Hepatocyte (in vitro differentiated cells): ENCODE measurements around the gene NGEF. TPM values are rescaled to one million over a fixed set of nuclear protein-coding genes. Genes with fewer than 3 reads are reported as not detected.

ENCODE experiments used
- DNase-seq: peaks from one replicate; pipeline ENCODE4 v3.0.0-alpha.2; 2016; ENCODE audit warnings: low spot score
- H2AFZ ChIP-seq: fragments of 200-600 bp; sonication (generic); 2 replicates; pipeline ENCODE4 v1.6.0; 2016; ENCODE audit warnings: antibody characterized with exemption, mild to moderate bottlenecking
- H3K27ac ChIP-seq: fragments of 200-600 bp; sonication (generic); 2 replicates; pipeline ENCODE4 v1.5.1; 2016; ENCODE audit warnings: mild to moderate bottlenecking
- H3K27me3 ChIP-seq: fragments of 200-600 bp; sonication (generic); 2 replicates; pipeline ENCODE4 v1.6.1; 2016
- H3K36me3 ChIP-seq: fragments of 200-600 bp; sonication (generic); replicated peaks from 2 replicates; pipeline ENCODE4 v1.5.1; 2016; ENCODE audit warnings: low read depth; ENCODE audit not compliant: insufficient read depth
- H3K4me1 ChIP-seq: fragments of 200-600 bp; sonication (generic); 2 replicates; pipeline ENCODE4 v1.5.1; 2016; ENCODE audit warnings: mild to moderate bottlenecking, moderate library complexity; ENCODE audit not compliant: insufficient read depth
- H3K4me2 ChIP-seq: fragments of 200-600 bp; sonication (generic); 2 replicates; pipeline ENCODE4 v1.6.0; 2016
- H3K4me3 ChIP-seq: fragments of 200-600 bp; sonication (generic); 2 replicates; pipeline ENCODE4 v1.5.1; 2016; ENCODE audit warnings: mild to moderate bottlenecking
- H3K79me2 ChIP-seq: fragments of 200-600 bp; sonication (generic); 2 replicates; pipeline ENCODE4 v1.6.0; 2017; ENCODE audit warnings: mild to moderate bottlenecking
- H3K9me2 ChIP-seq: fragments of 200-600 bp; sonication (generic); replicated peaks from 2 replicates; pipeline ENCODE4 v1.6.0; 2017; ENCODE audit warnings: mild to moderate bottlenecking; ENCODE audit not compliant: insufficient read depth
- H3K9me3 ChIP-seq: fragments of 200-600 bp; sonication (generic); 2 replicates; pipeline ENCODE4 v1.5.1; 2016; ENCODE audit warnings: low read depth, mild to moderate bottlenecking
- H4K20me1 ChIP-seq: fragments of 200-600 bp; sonication (generic); 2 replicates; pipeline ENCODE4 v1.6.0; 2016; ENCODE audit warnings: mild to moderate bottlenecking; ENCODE audit not compliant: insufficient read depth, poor library complexity, severe bottlenecking
- CTCF ChIP-seq: fragments of 200-600 bp; sonication (generic); IDR thresholded peaks from 2 replicates; pipeline ENCODE4 v1.5.1; 2016; ENCODE audit warnings: antibody characterized with exemption, mild to moderate bottlenecking; ENCODE audit not compliant: poor library complexity
- EZH2 ChIP-seq: fragments of 200-600 bp; sonication (generic); IDR thresholded peaks from 2 replicates; pipeline ENCODE4 v1.6.1; 2016; ENCODE audit warnings: antibody characterized with exemption, mild to moderate bottlenecking, borderline replicate concordance
- EZH2phosphoT487 ChIP-seq: fragments of 200-600 bp; sonication (generic); IDR thresholded peaks from one replicate; pipeline ENCODE4 v1.6.1; 2018; ENCODE audit warnings: antibody characterized with exemption, mild to moderate bottlenecking, low read depth, moderate library complexity; ENCODE audit not compliant: unreplicated experiment, severe bottlenecking
- whole genome bisulfite sequencing: methylation state at CpG from one replicate; pipeline ENCODE4 v1.1.6; 2016; ENCODE audit warnings: low lambda C conversion rate; ENCODE audit errors: missing lambda C conversion rate; 5-methylcytosine and 5-hydroxymethylcytosine counted together
- polyA plus RNA-seq: library from polyadenylated mRNA; unstranded; fragments of >200 nt; fragmentation: Nextera tagmentation; extraction: Ambion mirVana; gene quantifications from 2 replicates; pipeline ENCODE4 v1.2.1, GENCODE V29; 2016
- total RNA-seq: library from RNA; depleted of rRNA; stranded (reverse); fragments of >200 nt; gene quantifications from 2 replicates; pipeline ENCODE4 v1.2.3, GENCODE V29; 2014

NGEF gene
- total and polyA plus RNA-seq, 2 experiments from 2014 or later: 2.2 to 3.2 TPM

- WGBS: 96% methylated on average over 20 of the region's 20 CpGs
- no peak overlapping the region for H3K4me3 ChIP-seq
- H3K4me2 ChIP-seq: no peak overlapping the region
- H3K27ac ChIP-seq: no peak overlapping the region
- no peaks in the 10 kb centered on the region for H3K79me2 ChIP-seq
- no peaks in the 10 kb centered on the region for H3K9me2 ChIP-seq
- H3K9me3 ChIP-seq: no peaks in the 10 kb centered on the region
- no peaks in the 10 kb centered on the region for H3K36me3 ChIP-seq
- no peak for TF ChIP-seq EZH2phosphoT487
- TF ChIP-seq CTCF: no peak
- no peak for TF ChIP-seq EZH2
- no peaks in the 10 kb centered on the region for H3K27me3 ChIP-seq
- H4K20me1 ChIP-seq: no peaks in the 10 kb centered on the region
- H2AFZ ChIP-seq: no peak overlapping the region
- DNase-seq: no peak
- no peaks in the 10 kb centered on the region for H3K4me1 ChIP-seq
Observed at GRCh38 chr2:232892843-232893242, 120.2 kb downstream of the NGEF start.

GRCh38 chr2:232892221-232892620 is 120.8 kb downstream of the NGEF start:
- TF ChIP-seq EZH2 (no peak), CTCF (no peak), EZH2phosphoT487 (no peak)

GRCh38 chr2:232891621-232892071 is 121.4 kb downstream of the NGEF start:
- no peak for DNase-seq
- H3K79me2 ChIP-seq: no peaks in the 10 kb centered on the region
- H3K4me2 ChIP-seq: no peak overlapping the region
- H4K20me1 ChIP-seq: no peaks in the 10 kb centered on the region
- H3K4me1 ChIP-seq: no peaks in the 10 kb centered on the region
- no peaks in the 10 kb centered on the region for H3K9me2 ChIP-seq
- H3K9me3 ChIP-seq: no peaks in the 10 kb centered on the region
- no peak for TF ChIP-seq CTCF
- TF ChIP-seq EZH2phosphoT487: no peak
- TF ChIP-seq EZH2: no peak
- no peaks in the 10 kb centered on the region for H3K27me3 ChIP-seq
- no peak overlapping the region for H3K27ac ChIP-seq
- WGBS: 92% methylated on average over 11 of the region's 11 CpGs
- no peak overlapping the region for H2AFZ ChIP-seq
- H3K36me3 ChIP-seq: no peaks in the 10 kb centered on the region
- H3K4me3 ChIP-seq: no peak overlapping the region

More at GRCh38 chr2:232892221-232892620, 120.8 kb downstream of the NGEF start:
- 84% methylated on average over 13 of the region's 13 CpGs for WGBS
- no peaks in the 10 kb centered on the region for H3K9me3 ChIP-seq
- H3K4me1 ChIP-seq: no peaks in the 10 kb centered on the region
- H3K27ac ChIP-seq: no peak overlapping the region
- H2AFZ ChIP-seq: no peak overlapping the region
- H3K79me2 ChIP-seq: no peaks in the 10 kb centered on the region
- no peaks in the 10 kb centered on the region for H3K9me2 ChIP-seq
- H3K4me2 ChIP-seq: no peak overlapping the region
- no peak overlapping the region for H3K4me3 ChIP-seq
- no peaks in the 10 kb centered on the region for H3K36me3 ChIP-seq
- H4K20me1 ChIP-seq: no peaks in the 10 kb centered on the region
- no peaks in the 10 kb centered on the region for H3K27me3 ChIP-seq
- DNase-seq: no peak
